SJCRH30 (cell line): ENCODE data around the gene DCHS1. TPM values are rescaled to one million over a fixed set of nuclear protein-coding genes. Genes with fewer than 3 reads are reported as not detected.

Experiments used
- DNase-seq, 2 experiments: peaks; one replicate each; pipeline ENCODE4 v3.0.0-alpha.2; 2015 to 2020
- H3K27ac ChIP-seq: fragments of 250-450 bp; sonication (Bioruptor Pico); 2 replicates; pipeline ENCODE4 v1.5.1; 2020; ENCODE audit warnings: mild to moderate bottlenecking, moderate library complexity
- H3K27me3 ChIP-seq: fragments of 250-450 bp; sonication (Bioruptor Pico); 2 replicates; pipeline ENCODE4 v1.5.1; 2020; ENCODE audit warnings: mild to moderate bottlenecking, moderate library complexity
- H3K36me3 ChIP-seq: fragments of 250-450 bp; sonication (Bioruptor Pico); 2 replicates; pipeline ENCODE4 v1.5.1; 2020; ENCODE audit warnings: mild to moderate bottlenecking, moderate library complexity
- H3K4me1 ChIP-seq: fragments of 250-450 bp; sonication (Bioruptor Pico); 2 replicates; pipeline ENCODE4 v1.5.1; 2020; ENCODE audit warnings: mild to moderate bottlenecking, moderate library complexity
- H3K4me3 ChIP-seq: fragments of 250-450 bp; sonication (Bioruptor Pico); 2 replicates; pipeline ENCODE4 v1.5.1; 2020; ENCODE audit warnings: mild to moderate bottlenecking, moderate library complexity
- H3K9me3 ChIP-seq: fragments of 250-450 bp; sonication (Bioruptor Pico); replicated peaks from 2 replicates; pipeline ENCODE4 v1.5.1; 2020; ENCODE audit warnings: mild to moderate bottlenecking, moderate library complexity
- total RNA-seq: library from RNA; depleted of rRNA; stranded (reverse); fragments of >200 nt; shearing (Covaris generic); gene quantifications from 2 replicates; pipeline ENCODE4 v1.2.3, GENCODE V29; 2014

DCHS1 gene
- total RNA-seq, 1 experiment from 2014 or later: 9.6 TPM

- peak within 1 kb of the TSS; percentile 61 for H3K27ac ChIP-seq
- peaks cover 17% of the 10 kb centered on the region for H3K36me3 ChIP-seq
- peak; percentile 99 for DNase-seq
- H3K4me3 ChIP-seq: peak within 1 kb of the TSS; percentile 82
- peaks cover 3% of the 10 kb centered on the region; the same call in 1 of the 2 replicates for H3K4me1 ChIP-seq
- no peaks in the 10 kb centered on the region for H3K9me3 ChIP-seq
- H3K27me3 ChIP-seq: no peaks in the 10 kb centered on the region
Observed at GRCh38 chr11:6682936-6683861, 27.6 kb upstream of the DCHS1 start, which contains the start of gene MRPL17. MRPL17 (minus strand) TSS chr11:6683340; CDS start chr11:6683296, 44 bp downstream.

- Histone ChIP-seq H3K4me1 (peaks cover 3% of the 10 kb centered on the region; the same call in 1 of the 2 replicates), H3K27ac (peak overlapping the region; percentile 61), H3K9me3 (no peaks in the 10 kb centered on the region), H3K4me3 (peak overlapping the region; percentile 82), H3K27me3 (no peaks in the 10 kb centered on the region), H3K36me3 (peaks cover 17% of the 10 kb centered on the region)
- DNase-seq: peak in 1 of 2 experiments; percentile 5
Observed at GRCh38 chr11:6682591-6682935, 27.0 kb upstream of the DCHS1 start.

DNA sequence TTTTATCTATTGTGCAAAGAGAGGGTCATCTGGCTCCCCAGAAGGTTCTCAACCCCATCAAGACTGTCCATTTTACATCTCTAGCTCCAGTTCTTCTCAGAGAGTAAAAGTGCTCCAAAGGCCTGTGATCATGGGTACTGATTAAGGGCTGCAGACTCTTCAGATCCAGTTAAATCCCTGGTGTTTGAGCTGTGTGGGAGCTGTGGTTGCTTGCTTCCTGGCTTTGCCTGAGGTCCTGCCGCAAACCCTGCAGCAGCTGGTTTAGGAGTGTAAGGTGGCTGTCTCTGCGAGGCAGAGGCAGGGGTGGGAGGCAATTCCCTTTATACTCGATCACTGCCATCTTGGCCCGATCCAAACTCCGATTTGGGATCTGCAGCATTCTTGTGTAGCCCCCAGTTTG is 26.3 kb upstream of the DCHS1 start:
- Histone ChIP-seq H3K9me3 (no peaks in the 10 kb centered on the region), H3K27me3 (no peaks in the 10 kb centered on the region), H3K4me1 (peaks cover 3% of the 10 kb centered on the region; the same call in 1 of the 2 replicates), H3K36me3 (peaks cover 17% of the 10 kb centered on the region), H3K27ac (no peak overlapping the region), H3K4me3 (peak overlapping the region; percentile 82)
- peak; percentile 47 to 62 for DNase-seq

DNA sequence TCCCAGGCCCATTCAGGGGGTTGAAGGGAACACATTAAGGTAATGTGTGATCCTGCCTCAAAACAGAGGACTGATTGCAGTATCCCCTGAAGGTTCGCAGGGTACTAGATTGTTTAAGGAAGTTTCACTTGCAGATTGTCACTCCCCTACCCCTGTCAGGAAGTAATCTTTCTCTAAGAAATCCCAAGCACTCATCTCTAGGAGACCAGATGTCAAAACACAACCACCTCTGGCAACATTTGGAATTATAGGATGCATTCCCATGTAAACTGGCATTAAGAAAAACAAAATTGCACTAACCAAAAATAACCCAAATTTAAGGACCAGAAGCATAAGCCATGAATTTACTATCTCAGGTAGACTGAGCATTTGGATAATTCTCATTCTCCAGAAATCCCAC is 25.9 kb upstream of the DCHS1 start:
- H3K27me3 ChIP-seq: no peaks in the 10 kb centered on the region
- no peak overlapping the region for H3K27ac ChIP-seq
- peak overlapping the region; percentile 82 for H3K4me3 ChIP-seq
- no peaks in the 10 kb centered on the region for H3K9me3 ChIP-seq
- H3K36me3 ChIP-seq: peaks cover 17% of the 10 kb centered on the region
- H3K4me1 ChIP-seq: peaks cover 3% of the 10 kb centered on the region; the same call in 1 of the 2 replicates
- no peak for DNase-seq

GRCh38 chr11:6677018-6677417 is 21.4 kb upstream of the DCHS1 start:
- H3K4me1 ChIP-seq: no peaks in the 10 kb centered on the region
- no peaks in the 10 kb centered on the region for H3K27me3 ChIP-seq
- H3K9me3 ChIP-seq: no peaks in the 10 kb centered on the region
- H3K36me3 ChIP-seq: peaks cover 17% of the 10 kb centered on the region
- H3K4me3 ChIP-seq: no peak overlapping the region
- no peak overlapping the region for H3K27ac ChIP-seq
- DNase-seq: no peak

GRCh38 chr11:6674862-6675261 is 19.3 kb upstream of the DCHS1 start:
- H3K9me3 ChIP-seq: no peaks in the 10 kb centered on the region
- H3K4me1 ChIP-seq: no peaks in the 10 kb centered on the region
- no peak overlapping the region for H3K4me3 ChIP-seq
- H3K27ac ChIP-seq: no peak overlapping the region
- DNase-seq: no peak
- H3K27me3 ChIP-seq: no peaks in the 10 kb centered on the region
- no peaks in the 10 kb centered on the region for H3K36me3 ChIP-seq

- no peaks in the 10 kb centered on the region for H3K9me3 ChIP-seq
- no peaks in the 10 kb centered on the region for H3K27me3 ChIP-seq
- H3K36me3 ChIP-seq: no peaks in the 10 kb centered on the region
- no peak overlapping the region for H3K27ac ChIP-seq
- no peaks in the 10 kb centered on the region for H3K4me1 ChIP-seq
- no peak for DNase-seq
- H3K4me3 ChIP-seq: no peak overlapping the region
Observed at GRCh38 chr11:6674219-6674597, 18.6 kb upstream of the DCHS1 start.

DNA sequence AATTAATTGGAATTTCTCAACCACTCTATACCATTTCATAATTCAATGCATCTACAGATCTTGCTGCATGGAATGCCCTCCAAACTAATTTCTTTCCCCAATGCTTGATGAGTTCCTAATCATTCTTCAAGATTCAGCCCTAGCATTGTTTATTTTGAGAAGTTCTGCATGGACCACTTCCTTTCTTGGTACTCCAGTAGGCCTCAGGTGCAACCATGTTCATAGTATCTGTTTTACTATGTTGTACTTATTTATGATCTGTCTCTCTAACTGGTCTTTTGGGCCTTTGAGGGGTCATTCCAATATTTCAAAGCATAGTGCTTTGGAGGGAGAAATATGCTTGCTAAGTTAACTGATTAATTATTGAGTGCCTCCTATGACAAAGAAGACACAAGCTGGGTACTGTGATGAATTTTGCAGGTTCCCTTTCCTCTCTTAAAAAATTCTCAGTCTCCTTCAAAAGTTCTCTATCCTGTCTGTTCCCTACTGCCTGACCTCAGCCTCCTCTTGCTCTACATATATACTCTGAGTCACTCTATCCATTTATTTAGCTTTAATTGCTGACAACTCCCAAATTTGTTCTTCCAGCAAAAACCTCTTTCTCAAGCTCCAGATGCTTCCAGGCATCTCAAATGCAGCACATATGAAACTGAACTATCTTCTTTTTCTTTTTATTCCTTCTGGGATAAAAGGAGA is 18.1 kb upstream of the DCHS1 start:
- Histone ChIP-seq H3K9me3 (no peaks in the 10 kb centered on the region), H3K27ac (no peak overlapping the region), H3K4me3 (no peak overlapping the region), H3K4me1 (no peaks in the 10 kb centered on the region), H3K36me3 (no peaks in the 10 kb centered on the region), H3K27me3 (no peaks in the 10 kb centered on the region)
- no peak for DNase-seq

- no peak overlapping the region for H3K4me3 ChIP-seq
- H3K9me3 ChIP-seq: no peaks in the 10 kb centered on the region
- H3K4me1 ChIP-seq: no peaks in the 10 kb centered on the region
- H3K36me3 ChIP-seq: no peaks in the 10 kb centered on the region
- H3K27ac ChIP-seq: no peak overlapping the region
- DNase-seq: no peak
- no peaks in the 10 kb centered on the region for H3K27me3 ChIP-seq
Observed at GRCh38 chr11:6671991-6672390, 16.4 kb upstream of the DCHS1 start.

GRCh38 chr11:6670202-6670830 is 14.7 kb upstream of the DCHS1 start:
- Histone ChIP-seq H3K4me1 (no peaks in the 10 kb centered on the region), H3K4me3 (no peak overlapping the region), H3K9me3 (no peaks in the 10 kb centered on the region), H3K27ac (no peak overlapping the region), H3K27me3 (no peaks in the 10 kb centered on the region), H3K36me3 (no peaks in the 10 kb centered on the region)
- DNase-seq: no peak

DNA sequence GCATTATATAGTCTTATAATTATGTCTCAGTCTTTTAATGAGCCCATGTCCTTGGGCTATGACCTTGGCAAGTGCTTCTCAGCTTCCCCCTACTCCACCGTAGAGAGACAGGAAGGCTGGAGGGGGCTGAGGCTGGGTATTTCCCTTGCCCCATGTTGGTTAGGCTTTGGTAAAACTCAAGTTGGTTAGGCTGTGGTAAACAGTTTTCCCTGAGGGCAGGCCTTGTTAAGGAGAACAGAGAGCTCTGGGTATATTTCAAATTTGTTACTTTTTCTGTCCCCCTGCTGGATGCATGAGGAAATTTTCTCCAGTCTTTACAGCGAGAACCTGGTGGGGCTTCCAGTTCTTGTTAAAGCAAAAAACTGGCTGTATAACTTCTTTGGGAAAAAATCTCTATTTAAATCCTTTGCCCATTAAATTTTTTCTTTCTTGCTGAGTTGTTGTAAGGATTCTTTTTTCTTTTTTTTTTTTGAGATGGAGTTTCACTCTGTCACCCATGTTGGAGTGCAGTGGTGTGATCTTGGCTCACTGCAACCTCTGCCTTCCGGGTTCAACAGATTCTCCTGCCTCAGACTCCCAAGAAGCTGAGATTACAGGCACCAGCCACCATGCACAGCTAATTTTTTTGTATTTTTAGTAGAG is 12.2 kb upstream of the DCHS1 start:
- DNase-seq: peak in 1 of 2 experiments; percentile 43

GRCh38 chr11:6666302-6667183 is 10.9 kb upstream of the DCHS1 start:
- no peaks in the 10 kb centered on the region for H3K27me3 ChIP-seq
- H3K4me3 ChIP-seq: no peak overlapping the region
- peaks cover 7% of the 10 kb centered on the region for H3K4me1 ChIP-seq
- no peaks in the 10 kb centered on the region for H3K36me3 ChIP-seq
- DNase-seq: no peak
- no peaks in the 10 kb centered on the region for H3K9me3 ChIP-seq
- no peak overlapping the region for H3K27ac ChIP-seq

More for the DNA sequence above, 12.2 kb upstream of the DCHS1 start:
- Histone ChIP-seq H3K36me3 (no peaks in the 10 kb centered on the region), H3K4me3 (no peak overlapping the region), H3K27ac (no peak overlapping the region), H3K9me3 (no peaks in the 10 kb centered on the region), H3K4me1 (peaks cover 7% of the 10 kb centered on the region), H3K27me3 (no peaks in the 10 kb centered on the region)

DNA sequence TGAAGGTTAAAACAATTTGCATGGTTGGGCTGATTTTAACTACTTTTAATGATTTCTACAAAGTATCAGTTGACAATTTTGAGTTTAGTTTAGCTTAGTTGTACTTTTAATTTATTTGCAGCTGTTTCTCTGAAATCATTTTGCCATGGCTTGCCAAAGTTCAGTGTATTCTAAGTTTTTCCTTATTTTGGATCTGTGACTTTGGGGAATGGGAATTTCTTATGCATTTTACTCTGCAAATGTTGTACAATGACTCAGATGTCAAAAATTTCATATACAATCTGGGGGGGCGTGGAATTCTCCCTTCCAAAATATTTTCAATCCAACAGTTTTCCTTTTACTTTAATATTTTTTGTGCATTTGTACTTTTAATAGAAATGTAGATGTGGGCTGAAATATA is 8.9 kb upstream of the DCHS1 start:
- Histone ChIP-seq H3K36me3 (no peaks in the 10 kb centered on the region), H3K9me3 (no peaks in the 10 kb centered on the region), H3K4me1 (peaks cover 7% of the 10 kb centered on the region), H3K27me3 (no peaks in the 10 kb centered on the region), H3K27ac (no peak overlapping the region), H3K4me3 (no peak overlapping the region)
- no peak for DNase-seq
